ENCODE data around the gene SIAE. TPM values are rescaled to one million over a fixed set of nuclear protein-coding genes. Genes with fewer than 3 reads are reported as not detected.

SIAE gene, protein sequence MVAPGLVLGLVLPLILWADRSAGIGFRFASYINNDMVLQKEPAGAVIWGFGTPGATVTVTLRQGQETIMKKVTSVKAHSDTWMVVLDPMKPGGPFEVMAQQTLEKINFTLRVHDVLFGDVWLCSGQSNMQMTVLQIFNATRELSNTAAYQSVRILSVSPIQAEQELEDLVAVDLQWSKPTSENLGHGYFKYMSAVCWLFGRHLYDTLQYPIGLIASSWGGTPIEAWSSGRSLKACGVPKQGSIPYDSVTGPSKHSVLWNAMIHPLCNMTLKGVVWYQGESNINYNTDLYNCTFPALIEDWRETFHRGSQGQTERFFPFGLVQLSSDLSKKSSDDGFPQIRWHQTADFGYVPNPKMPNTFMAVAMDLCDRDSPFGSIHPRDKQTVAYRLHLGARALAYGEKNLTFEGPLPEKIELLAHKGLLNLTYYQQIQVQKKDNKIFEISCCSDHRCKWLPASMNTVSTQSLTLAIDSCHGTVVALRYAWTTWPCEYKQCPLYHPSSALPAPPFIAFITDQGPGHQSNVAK
- 1 to 10 TPM; 6.5 to 7.5 TPM for total RNA-seq

DNA sequence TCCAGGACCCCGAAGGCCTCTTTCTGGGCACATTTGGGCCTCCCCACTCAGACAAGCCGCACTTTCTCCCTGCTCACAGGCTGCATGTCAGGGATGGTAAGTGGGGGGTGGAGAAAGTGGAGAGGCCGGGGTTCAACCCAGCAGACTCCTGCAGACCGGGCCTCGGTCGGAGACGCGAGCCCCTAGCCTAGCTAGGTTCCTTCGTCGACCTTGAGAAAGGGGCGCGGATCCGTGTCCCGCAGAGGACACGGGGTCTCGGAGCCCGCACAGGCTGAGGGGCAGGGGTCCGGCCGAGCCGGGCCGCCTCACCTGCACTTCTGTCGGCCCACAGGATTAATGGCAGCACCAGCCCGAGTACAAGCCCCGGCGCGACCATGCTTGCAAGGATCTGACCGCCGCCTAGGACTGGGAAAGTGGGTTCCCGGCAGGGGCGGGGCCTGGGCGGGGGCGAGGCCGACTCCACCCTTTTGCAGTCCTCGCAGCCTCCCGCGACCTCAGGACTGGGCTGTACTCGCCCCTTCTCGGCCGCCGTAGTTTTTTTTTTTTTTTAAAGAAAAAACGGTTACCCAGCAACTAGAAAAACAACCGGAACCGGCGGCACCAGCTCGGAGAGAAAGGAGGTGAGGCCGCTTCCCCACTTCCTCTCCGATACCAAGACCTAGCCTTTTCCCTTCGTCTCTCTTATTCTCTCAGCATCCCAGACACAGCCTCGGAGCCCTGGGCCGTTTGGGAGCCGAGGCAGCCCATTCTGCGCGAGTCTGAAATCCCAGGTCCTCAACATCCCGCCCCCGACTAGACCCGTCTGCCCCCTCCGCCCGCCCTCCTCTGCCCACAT is at the start of gene SIAE, which contains the start of gene SPA17:
Gene SIAE (minus strand): TSS at position 407 of the 835 bp plus-strand sequence. CDS start 31 bp downstream, at position 376.
Gene SPA17 (plus strand): TSS at position 572 of the 835 bp plus-strand sequence. CDS start 1,361 bp downstream, outside the sequence.
- Mint-ChIP-seq H3K4me1 (peaks cover 46% of the 10 kb centered on the region), H3K27me3 (no peaks in the 10 kb centered on the region), H3K4me3 (peak within 1 kb of the TSS; percentile 85), H3K36me3 (ENCODE audit: low read depth) (peaks cover 4% of the 10 kb centered on the region), H3K9me3 (peaks cover 2% of the 10 kb centered on the region), H3K27ac (peak within 1 kb of the TSS; percentile 89)
- POLR2A ChIA-PET, result interaction anchor here (0.6 to 0.7 kb wide), 2 partner anchors 47 to 140 kb away, joined by 3 to 7 read pairs; no protein-coding TSS in a partner anchor
- CTCF ChIA-PET, result interaction anchor here (0.5 to 1.4 kb wide), 6 partner anchors 51 to 1703 kb away, joined by 3 to 8 read pairs (median 4); partner anchors contain the start of genes ESAM and TBRG1
- peak; percentile 87 for DNase-seq

DNA sequence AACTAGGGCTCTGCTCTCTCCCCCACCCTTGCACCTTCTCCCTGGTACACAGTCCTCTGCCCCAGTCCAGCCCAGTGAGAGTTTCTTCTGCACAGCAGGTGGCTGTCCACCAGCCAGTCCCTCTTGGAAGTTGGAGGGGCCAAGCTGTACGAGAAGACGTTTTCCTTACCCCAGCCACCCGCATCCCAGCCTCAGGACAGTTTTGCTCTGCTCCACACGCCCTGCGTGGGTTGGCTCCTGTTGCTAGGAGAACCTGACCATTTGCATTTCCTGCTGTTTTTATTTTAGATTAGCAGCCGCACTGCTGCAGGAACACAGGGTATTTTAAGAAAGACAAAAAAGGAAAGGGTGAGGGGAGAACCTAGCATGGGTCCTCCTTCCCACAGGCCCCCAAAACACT is 48.6 kb upstream of the SIAE start:
- CTCF ChIA-PET, result interaction anchor here (1.4 kb wide), 1 partner anchor 36 kb away, joined by 3 read pairs; no protein-coding TSS in a partner anchor
- no peak for DNase-seq

DNA sequence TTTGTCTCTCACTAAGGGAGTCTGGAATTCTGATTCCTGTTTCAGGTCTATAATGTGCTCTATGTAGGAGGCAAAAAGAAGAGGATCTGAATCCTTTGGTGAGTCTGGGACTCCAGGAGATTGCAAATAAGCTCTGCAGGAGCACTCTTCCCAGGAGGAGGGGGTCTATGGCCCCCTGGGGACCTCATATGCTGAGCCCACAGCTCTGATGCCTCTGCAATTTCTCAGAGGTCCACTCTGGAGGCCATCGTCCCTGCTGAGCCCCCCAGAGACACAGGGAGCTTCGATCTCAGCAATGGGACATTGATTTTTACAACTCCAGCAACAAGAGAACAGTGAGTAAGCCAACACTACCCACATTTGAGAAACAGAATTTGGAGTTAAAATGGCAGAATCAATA is 46.0 kb upstream of the SIAE start:
- Mint-ChIP-seq H3K27me3 (peaks cover 81% of the 10 kb centered on the region), H3K36me3 (ENCODE audit: low read depth) (no peaks in the 10 kb centered on the region), H3K4me3 (no peak overlapping the region), H3K9me3 (no peaks in the 10 kb centered on the region), H3K27ac (no peak overlapping the region), H3K4me1 (peaks cover 12% of the 10 kb centered on the region)
- DNase-seq, result no peak
- POLR2A ChIA-PET, result no interaction called here
- CTCF ChIA-PET, result no interaction called here

More for the DNA sequence above, 48.6 kb upstream of the SIAE start:
- no peak overlapping the region for H3K4me3 Mint-ChIP-seq
- H3K4me1 Mint-ChIP-seq, result peaks cover 12% of the 10 kb centered on the region
- H3K27me3 Mint-ChIP-seq, result peaks cover 68% of the 10 kb centered on the region
- H3K36me3 Mint-ChIP-seq (ENCODE audit: low read depth), result no peaks in the 10 kb centered on the region
- no peaks in the 10 kb centered on the region for H3K9me3 Mint-ChIP-seq
- POLR2A ChIA-PET, result no interaction called here
- H3K27ac Mint-ChIP-seq, result no peak overlapping the region

DNA sequence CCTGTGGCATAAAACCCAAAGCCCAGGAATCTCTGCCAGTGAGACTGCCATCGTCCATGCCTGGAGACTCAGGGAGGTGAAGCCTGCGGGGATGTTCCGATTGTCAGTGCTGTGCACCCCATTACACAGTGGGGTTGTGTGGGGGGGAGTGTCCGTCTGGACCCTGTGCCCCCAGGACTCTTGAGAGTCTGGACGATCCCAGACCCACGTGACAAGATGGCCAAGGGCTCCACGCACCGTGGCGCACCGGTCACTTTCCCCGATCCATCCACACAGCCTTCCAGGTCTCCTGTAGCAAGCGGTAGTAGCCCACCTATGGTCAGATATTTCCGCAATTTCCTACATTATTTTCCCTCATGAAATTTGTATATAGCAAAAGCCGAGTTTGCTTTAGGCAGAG is 45.3 kb upstream of the SIAE start:
- peaks cover 12% of the 10 kb centered on the region for H3K4me1 Mint-ChIP-seq
- CTCF ChIA-PET, result no interaction called here
- H3K36me3 Mint-ChIP-seq (ENCODE audit: low read depth), result no peaks in the 10 kb centered on the region
- H3K9me3 Mint-ChIP-seq, result no peaks in the 10 kb centered on the region
- POLR2A ChIA-PET, result no interaction called here
- H3K27ac Mint-ChIP-seq, result no peak overlapping the region
- peaks cover 82% of the 10 kb centered on the region for H3K27me3 Mint-ChIP-seq
- DNase-seq, result no peak
- no peak overlapping the region for H3K4me3 Mint-ChIP-seq

DNA sequence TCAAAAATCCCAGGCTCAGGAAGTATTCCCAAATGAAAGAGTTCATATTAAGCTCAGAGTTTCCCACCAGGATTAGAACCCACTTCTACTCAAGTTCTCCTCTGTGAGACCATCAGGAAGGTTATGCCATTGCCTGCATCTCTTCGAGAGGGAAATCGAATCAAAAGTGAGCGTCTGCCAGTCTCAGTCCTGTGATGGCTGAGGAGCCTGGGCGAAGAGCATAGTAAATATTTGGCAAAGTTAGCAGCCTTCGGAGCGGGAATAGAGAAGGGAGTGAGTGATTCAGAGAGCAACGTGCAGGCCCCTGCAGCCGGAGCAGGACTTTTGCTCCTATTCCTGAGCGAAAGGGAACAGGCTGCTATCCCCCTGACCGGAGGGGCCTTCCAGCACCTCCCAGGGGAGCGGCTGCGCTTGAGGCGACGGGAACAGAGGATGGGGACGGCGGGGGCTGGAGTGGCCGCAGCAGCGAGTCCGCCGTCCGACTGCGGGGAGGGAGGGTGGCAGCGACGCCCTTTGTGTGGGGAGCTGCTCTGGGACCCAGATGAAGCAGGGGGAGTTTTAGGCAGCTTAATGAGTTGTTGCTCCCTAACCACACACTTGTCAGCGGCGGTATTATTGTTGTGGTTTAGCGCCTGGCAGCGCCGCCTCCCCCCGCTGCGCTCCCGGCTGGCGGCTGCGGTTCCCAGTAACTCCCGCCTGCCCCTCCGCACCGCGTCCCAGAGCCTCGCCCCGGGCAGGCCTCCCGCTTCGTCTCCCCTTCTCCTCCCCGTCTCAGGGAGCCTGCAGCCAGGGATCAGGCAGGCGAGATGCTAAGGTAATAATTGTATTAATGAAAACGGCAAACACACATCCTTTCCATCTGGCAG is 44.5 kb upstream of the SIAE start:
- ChIA-PET CTCF (interaction anchor here (0.7 to 1.0 kb wide), 2 partner anchors 28 to 44 kb away, joined by 4 read pairs; partner anchors contain the start of gene ESAM), POLR2A (no interaction called here)
- peak overlapping the region; percentile 14 for H3K4me3 Mint-ChIP-seq
- H3K4me1 Mint-ChIP-seq, result peaks cover 12% of the 10 kb centered on the region
- peak; percentile 16 for DNase-seq
- no peaks in the 10 kb centered on the region for H3K9me3 Mint-ChIP-seq
- no peaks in the 10 kb centered on the region for H3K36me3 Mint-ChIP-seq (ENCODE audit: low read depth)
- peaks cover 74% of the 10 kb centered on the region for H3K27me3 Mint-ChIP-seq
- no peak overlapping the region for H3K27ac Mint-ChIP-seq

DNA sequence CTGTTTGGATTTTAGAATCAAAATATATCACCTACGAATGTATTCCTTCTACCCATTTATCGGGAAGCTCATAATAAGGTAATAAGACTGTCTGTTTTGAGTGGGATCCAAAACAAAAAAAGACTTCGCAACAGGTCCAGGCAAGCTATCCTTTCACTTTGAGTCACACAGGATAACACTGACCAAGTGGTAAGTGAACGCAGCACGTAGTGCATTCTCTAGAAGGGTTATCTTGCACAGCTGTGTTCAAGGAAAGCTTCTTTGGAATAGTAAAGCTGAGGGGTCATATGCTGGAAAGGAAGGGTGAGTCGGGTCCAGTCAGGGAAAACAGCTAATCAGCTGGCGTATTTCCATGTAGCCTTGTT is 43.9 kb upstream of the SIAE start:
- H3K27ac Mint-ChIP-seq, result no peak overlapping the region
- H3K4me1 Mint-ChIP-seq, result peaks cover 12% of the 10 kb centered on the region

DNA sequence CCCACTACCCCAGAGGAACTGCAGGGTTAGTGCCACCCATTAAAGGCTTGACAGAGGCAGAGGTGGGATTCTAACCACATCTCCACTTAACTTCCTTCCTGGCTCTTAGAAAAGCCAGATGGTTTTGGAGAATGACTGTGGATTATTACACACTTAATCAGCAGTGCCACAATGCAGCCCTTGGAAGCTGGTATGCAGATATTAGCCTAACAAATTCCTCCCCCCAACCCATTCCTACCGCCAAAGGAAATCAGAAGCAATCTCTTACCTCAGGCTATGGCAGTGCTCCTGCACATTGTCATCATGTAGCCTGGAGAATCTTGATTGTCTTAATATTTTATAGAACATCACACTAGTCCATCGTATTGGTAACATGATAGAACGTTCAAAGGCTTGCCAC is 43.1 kb upstream of the SIAE start:
- no peak for DNase-seq
- Mint-ChIP-seq H3K36me3 (ENCODE audit: low read depth) (no peaks in the 10 kb centered on the region), H3K4me3 (no peak overlapping the region), H3K4me1 (peaks cover 12% of the 10 kb centered on the region), H3K9me3 (no peaks in the 10 kb centered on the region), H3K27ac (no peak overlapping the region), H3K27me3 (peaks cover 63% of the 10 kb centered on the region)
- CTCF ChIA-PET, result no interaction called here
- POLR2A ChIA-PET, result no interaction called here

More for the DNA sequence above, 43.9 kb upstream of the SIAE start:
- Mint-ChIP-seq H3K36me3 (ENCODE audit: low read depth) (no peaks in the 10 kb centered on the region), H3K9me3 (no peaks in the 10 kb centered on the region), H3K27me3 (peaks cover 69% of the 10 kb centered on the region), H3K4me3 (peak overlapping the region; percentile 14)
- ChIA-PET POLR2A (no interaction called here), CTCF (interaction anchor here (0.7 to 1.0 kb wide), 2 partner anchors 29 to 45 kb away, joined by 4 read pairs; partner anchors contain the start of gene ESAM)
- DNase-seq, result no peak

DNA sequence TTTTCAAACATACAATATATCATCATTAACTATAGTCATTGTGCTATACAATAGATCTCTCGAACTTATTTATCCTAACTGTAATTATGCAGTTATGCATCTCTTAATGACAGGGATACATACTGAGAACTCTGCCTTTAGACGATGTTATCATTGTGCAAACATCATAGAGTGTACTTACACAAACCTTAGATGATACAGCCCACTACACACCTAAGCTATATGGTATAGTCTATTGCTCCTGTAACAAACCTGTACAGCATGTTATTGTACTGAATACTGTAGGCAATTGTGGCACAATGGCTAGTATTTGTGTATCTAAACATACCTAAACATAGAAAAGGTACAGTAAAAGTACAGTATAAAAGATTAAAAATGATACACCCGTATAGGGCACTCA is 38.9 kb upstream of the SIAE start:
- H3K4me3 Mint-ChIP-seq, result no peak overlapping the region
- ChIA-PET CTCF (no interaction called here), POLR2A (no interaction called here)
- peaks cover 1% of the 10 kb centered on the region for H3K4me1 Mint-ChIP-seq
- H3K9me3 Mint-ChIP-seq, result peaks cover 3% of the 10 kb centered on the region
- no peak overlapping the region for H3K27ac Mint-ChIP-seq
- no peak for DNase-seq
- H3K27me3 Mint-ChIP-seq, result peaks cover 24% of the 10 kb centered on the region
- H3K36me3 Mint-ChIP-seq (ENCODE audit: low read depth), result no peaks in the 10 kb centered on the region

DNA sequence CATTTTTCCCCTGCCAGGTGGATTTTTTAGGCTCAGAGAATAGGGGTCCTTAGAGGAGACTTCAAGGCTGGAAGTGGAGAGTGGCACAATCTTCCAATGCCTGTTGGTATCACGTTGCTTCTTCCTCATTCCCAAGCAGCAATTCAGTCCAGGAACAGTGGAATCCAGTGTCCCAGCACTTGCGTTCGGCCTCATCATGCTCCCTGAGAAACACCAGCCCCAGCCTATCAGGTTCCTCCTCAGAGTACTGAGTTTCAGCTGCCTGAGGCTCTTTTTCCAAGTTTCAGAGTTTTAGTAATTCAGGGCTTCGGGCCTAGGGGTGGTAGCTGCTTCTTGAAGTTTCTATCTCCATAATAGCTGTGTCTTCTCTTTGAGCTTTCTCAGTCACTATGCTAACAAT is 34.3 kb upstream of the SIAE start:
- DNase-seq, result no peak
- Mint-ChIP-seq H3K27me3 (no peaks in the 10 kb centered on the region), H3K27ac (no peak overlapping the region), H3K36me3 (ENCODE audit: low read depth) (no peaks in the 10 kb centered on the region), H3K4me3 (no peak overlapping the region), H3K4me1 (no peaks in the 10 kb centered on the region), H3K9me3 (peaks cover 3% of the 10 kb centered on the region)
- POLR2A ChIA-PET, result no interaction called here
- CTCF ChIA-PET, result no interaction called here

DNA sequence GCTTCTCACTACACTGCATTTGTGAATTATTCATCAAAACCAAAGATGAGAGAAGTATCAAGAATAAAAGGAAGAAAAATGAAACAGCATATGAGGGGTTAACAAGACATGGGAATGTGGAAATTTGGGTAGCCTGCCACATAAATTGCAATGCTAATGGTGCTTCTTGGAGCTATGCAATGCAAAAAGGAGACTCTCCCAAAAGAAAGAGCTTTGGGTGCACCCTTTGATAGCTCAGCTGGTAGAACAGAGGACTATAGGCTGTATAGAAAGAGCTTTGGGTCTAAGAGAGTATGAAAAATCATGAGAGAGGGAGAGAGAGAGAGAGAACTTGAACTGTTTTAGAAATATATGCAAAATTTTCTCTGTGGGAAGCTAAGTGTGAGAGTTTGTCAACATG is 26.5 kb upstream of the SIAE start:
- no peak overlapping the region for H3K4me3 Mint-ChIP-seq
- DNase-seq, result no peak
- H3K27me3 Mint-ChIP-seq, result peaks cover 11% of the 10 kb centered on the region
- H3K27ac Mint-ChIP-seq, result no peak overlapping the region
- no peaks in the 10 kb centered on the region for H3K36me3 Mint-ChIP-seq (ENCODE audit: low read depth)
- peaks cover 3% of the 10 kb centered on the region for H3K9me3 Mint-ChIP-seq
- POLR2A ChIA-PET, result no interaction called here
- H3K4me1 Mint-ChIP-seq, result no peaks in the 10 kb centered on the region
- CTCF ChIA-PET, result no interaction called here

DNA sequence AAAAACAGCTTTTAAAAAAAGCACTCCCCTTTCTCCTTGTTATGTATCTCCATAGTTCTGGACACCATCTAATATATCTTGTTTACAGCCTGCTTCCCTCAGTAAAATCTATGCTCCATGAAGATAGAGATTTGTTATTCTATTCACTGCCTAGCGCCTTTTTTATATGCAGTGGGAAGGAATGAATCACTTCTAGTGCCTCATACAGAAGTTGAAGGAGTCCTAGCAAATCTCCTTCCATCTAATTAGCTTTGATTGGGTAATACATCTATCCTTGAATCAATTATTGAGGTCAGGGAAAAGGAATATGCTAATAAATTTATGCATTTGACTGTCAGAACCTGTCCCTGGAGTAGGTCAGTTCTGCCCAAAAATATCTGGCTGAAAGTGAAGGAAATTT is 26.0 kb upstream of the SIAE start:
- Mint-ChIP-seq H3K9me3 (peaks cover 3% of the 10 kb centered on the region), H3K4me1 (no peaks in the 10 kb centered on the region), H3K27ac (no peak overlapping the region), H3K36me3 (ENCODE audit: low read depth) (no peaks in the 10 kb centered on the region), H3K27me3 (peaks cover 11% of the 10 kb centered on the region), H3K4me3 (no peak overlapping the region)
- POLR2A ChIA-PET, result no interaction called here
- DNase-seq, result no peak
- CTCF ChIA-PET, result no interaction called here

DNA sequence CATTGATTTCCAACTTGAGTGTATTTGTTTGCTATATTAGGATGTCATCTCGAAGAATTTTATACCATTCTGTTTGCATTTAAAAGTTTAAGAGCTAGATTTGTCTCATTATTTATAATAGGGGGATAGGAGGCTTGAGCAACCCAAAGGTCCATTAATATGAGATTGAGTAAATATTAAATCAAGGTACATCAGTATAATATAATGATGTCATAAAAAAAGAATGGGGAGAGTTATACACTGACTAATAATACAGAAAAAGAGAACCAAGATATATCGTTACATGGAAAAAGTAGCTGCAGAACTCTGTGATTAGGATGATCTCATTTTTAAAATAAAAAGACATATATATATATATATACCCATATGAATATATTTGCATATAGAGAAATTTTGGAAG is 19.6 kb upstream of the SIAE start:
- H3K9me3 Mint-ChIP-seq, result no peaks in the 10 kb centered on the region
- no peak for DNase-seq
- ChIA-PET POLR2A (no interaction called here), CTCF (no interaction called here)
- no peaks in the 10 kb centered on the region for H3K4me1 Mint-ChIP-seq
- H3K27me3 Mint-ChIP-seq, result peaks cover 12% of the 10 kb centered on the region
- H3K27ac Mint-ChIP-seq, result no peak overlapping the region
- no peaks in the 10 kb centered on the region for H3K36me3 Mint-ChIP-seq (ENCODE audit: low read depth)
- no peak overlapping the region for H3K4me3 Mint-ChIP-seq

Data from activated CD4-positive, alpha-beta T cell treated with anti-CD3 and anti-CD28 coated beads, Interleukin-2, amount 10 ng/mL, durations not matched to agents 7 days and 5 days (primary cell).